ENCODE data around the gene ALDH1A1. TPM values are rescaled to one million over a fixed set of nuclear protein-coding genes. Genes with fewer than 3 reads are reported as not detected.

The ALDH1A1 gene
- total RNA-seq, 4 donors from 2014 or later, result 2.9 to 56.6 (median 27.5) TPM

DNA sequence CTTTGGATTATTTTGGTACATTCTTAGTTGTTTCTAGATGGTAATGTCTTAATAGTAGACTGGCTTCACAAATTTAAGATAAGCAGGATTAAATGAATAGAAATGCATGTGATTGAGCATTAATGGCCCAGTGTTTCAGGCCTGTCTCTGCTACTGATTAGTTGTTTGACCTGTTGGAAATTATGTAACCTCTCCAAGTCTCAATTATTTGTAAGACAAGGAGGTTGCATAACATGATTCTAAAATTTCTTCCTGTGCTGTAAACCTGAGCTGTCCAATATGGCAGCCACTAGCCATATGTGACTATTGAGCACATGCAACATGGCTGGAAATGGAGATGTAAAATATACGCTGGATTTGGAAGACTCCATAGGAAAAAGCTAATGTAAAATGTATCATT is 97.5 kb downstream of the ALDH1A1 start:
- Histone ChIP-seq H3K36me3 (no peaks in the 10 kb centered on the region), H3K4me1 (peaks cover 8 to 18% (median 10%) of the 10 kb centered on the region in 3 donors), H3K27ac (no peak overlapping the region), H3K27me3 (no peaks in the 10 kb centered on the region), H3K4me3 (no peak overlapping the region), H3K9me3 (no peaks in the 10 kb centered on the region)
- no peak for TF ChIP-seq POLR2A (IDR thresholded peaks at IDR 0.05)
- no peak for DNase-seq
- intact Hi-C loops (cut with DNase I), result loop anchor here (10.0 kb wide), 1 partner anchor 229 kb away; no protein-coding TSS in a partner anchor
- 95 to 97% methylated on average over 1 of the region's 1 CpG for WGBS, 2 donors

Other genes with a start within 250 kb of the ALDH1A1 start
- gene ANXA1, start 198.8 kb upstream of the ALDH1A1 start, total RNA-seq, result 1,000 to 10,000 TPM; 5,313 to 9,451 (median 7,147) TPM

Data from esophagus squamous epithelium (tissue), 5 donors.